Uterus (tissue), 2 donors: Measurements from ENCODE around the gene PCDH9.

ENCODE experiments used
- POLR2A ChIP-seq, 2 donors: fragments of 450-650 bp; IDR thresholded peaks; one replicate each; pipeline ENCODE4 v1.6.1; 2016; ENCODE audit warnings: antibody characterized with exemption in 2 of 2, mild to moderate bottlenecking in 1 of 2, moderate library complexity in 1 of 2
- TF ChIP-seq, protein P1 (sequence below), 4 experiments: fragments of 200-600 bp in 2 of 4; fragments of 450-650 bp in 2 of 4; sonication (generic) in 2 of 4; IDR thresholded peaks; one replicate each; pipeline ENCODE4 v1.5.1; 2016 to 2019; ENCODE audit warnings: antibody characterized with exemption in 4 of 4, mild to moderate bottlenecking in 2 of 4, moderate library complexity in 1 of 4

- TF ChIP-seq, protein P1, sequence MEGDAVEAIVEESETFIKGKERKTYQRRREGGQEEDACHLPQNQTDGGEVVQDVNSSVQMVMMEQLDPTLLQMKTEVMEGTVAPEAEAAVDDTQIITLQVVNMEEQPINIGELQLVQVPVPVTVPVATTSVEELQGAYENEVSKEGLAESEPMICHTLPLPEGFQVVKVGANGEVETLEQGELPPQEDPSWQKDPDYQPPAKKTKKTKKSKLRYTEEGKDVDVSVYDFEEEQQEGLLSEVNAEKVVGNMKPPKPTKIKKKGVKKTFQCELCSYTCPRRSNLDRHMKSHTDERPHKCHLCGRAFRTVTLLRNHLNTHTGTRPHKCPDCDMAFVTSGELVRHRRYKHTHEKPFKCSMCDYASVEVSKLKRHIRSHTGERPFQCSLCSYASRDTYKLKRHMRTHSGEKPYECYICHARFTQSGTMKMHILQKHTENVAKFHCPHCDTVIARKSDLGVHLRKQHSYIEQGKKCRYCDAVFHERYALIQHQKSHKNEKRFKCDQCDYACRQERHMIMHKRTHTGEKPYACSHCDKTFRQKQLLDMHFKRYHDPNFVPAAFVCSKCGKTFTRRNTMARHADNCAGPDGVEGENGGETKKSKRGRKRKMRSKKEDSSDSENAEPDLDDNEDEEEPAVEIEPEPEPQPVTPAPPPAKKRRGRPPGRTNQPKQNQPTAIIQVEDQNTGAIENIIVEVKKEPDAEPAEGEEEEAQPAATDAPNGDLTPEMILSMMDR (IDR thresholded peaks at IDR 0.05): no peak
- TF ChIP-seq POLR2A (IDR thresholded peaks at IDR 0.05): no peak
Observed at GRCh38 chr13:67161176-67161575, 69.0 kb downstream of the PCDH9 start.
